Neutrophil (primary cell): Measurements from ENCODE around the gene PALLD.

Source experiments
- H3K27ac ChIP-seq: fragments of 200-600 bp; sonication (generic); 2 replicates; pipeline ENCODE4 v1.5.1; 2016; ENCODE audit warnings: mild to moderate bottlenecking, moderate library complexity
- H3K27me3 ChIP-seq: fragments of 200-600 bp; sonication (generic); 2 replicates; pipeline ENCODE4 v1.6.0; 2016; ENCODE audit warnings: mild to moderate bottlenecking
- H3K36me3 ChIP-seq: fragments of 200-600 bp; sonication (generic); 2 replicates; pipeline ENCODE4 v1.5.1; 2017
- H3K4me1 ChIP-seq, 2 experiments: fragments of 200-600 bp in 1 of 2; sonication (generic) in 1 of 2; 1 replicate in 1 of 2; 2 replicates in 1 of 2; pipeline versions ENCODE4 v1.5.1 to v1.6.1; 2013 to 2016; ENCODE audit warnings: low read depth in 1 of 2, low read length in 1 of 2, mild to moderate bottlenecking in 1 of 2, moderate library complexity in 1 of 2; ENCODE audit not compliant: control insufficient read depth in 1 of 2, insufficient read depth in 1 of 2
- H3K4me3 ChIP-seq, 2 experiments: fragments of 200-600 bp in 1 of 2; sonication (generic) in 1 of 2; 1 replicate in 1 of 2; 2 replicates in 1 of 2; pipeline ENCODE4 v1.5.1; 2013 to 2016; ENCODE audit warnings: low read depth in 1 of 2, low read length in 1 of 2, mild to moderate bottlenecking in 1 of 2, moderate library complexity in 1 of 2
- H3K9me3 ChIP-seq: fragments of 200-600 bp; sonication (generic); 2 replicates; pipeline ENCODE4 v1.5.1; 2016
- TF ChIP-seq, protein P1 (sequence below): fragments of 200-600 bp; sonication (generic); IDR thresholded peaks from 2 replicates; pipeline ENCODE4 v1.5.1; 2016; ENCODE audit warnings: antibody characterized with exemption

Gene PALLD

DNA sequence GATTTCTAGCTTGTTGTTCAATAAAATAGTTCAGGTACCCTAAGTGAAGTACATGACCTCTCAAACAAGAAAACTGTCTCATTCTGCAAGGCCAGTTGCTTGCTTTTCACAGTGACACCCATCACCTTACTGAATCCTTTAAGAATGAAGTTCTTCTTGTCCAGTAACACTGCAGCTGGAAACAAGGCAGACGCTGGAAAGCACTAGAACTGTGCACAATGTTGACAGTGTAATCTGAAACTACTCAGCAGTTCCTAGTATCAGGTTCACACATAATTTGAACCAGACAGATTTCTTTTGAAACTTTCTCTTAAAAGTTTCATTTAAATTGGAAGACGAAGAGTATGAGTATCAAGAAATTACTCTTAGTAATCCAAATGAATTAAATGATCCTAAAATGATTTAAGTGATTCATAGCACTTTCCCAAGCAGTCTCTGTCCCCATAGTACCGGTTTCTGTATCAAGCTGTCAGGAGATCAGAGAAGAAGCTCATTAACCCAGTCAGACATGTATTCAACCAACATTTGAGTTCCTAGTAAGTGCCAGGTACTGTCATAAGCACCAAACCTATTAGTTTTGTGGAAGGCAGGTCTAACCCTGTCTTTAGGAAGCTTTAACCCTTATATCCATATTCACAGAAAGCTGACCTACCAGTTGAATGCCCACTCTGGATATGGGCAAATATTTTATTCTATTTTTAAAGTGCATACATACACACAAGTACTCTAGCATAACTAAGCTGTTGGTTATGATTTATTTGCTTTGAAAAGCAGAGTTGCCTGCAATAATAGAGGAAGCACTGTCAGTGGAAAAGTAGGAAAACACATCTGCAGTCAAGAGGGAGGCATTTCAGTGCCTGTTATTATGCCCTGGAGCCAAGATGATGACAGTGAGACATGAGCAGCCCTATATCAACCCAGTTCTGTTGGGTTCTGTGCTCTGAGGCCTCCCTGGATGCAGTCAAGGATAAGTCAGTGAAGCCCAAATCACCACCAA is 63.6 kb downstream of the PALLD start:
- H3K9me3 ChIP-seq = no peaks in the 10 kb centered on the region
- H3K27me3 ChIP-seq = no peaks in the 10 kb centered on the region
- no peak overlapping the region for H3K27ac ChIP-seq
- no peaks in the 10 kb centered on the region for H3K4me1 ChIP-seq
- TF ChIP-seq, protein P1, sequence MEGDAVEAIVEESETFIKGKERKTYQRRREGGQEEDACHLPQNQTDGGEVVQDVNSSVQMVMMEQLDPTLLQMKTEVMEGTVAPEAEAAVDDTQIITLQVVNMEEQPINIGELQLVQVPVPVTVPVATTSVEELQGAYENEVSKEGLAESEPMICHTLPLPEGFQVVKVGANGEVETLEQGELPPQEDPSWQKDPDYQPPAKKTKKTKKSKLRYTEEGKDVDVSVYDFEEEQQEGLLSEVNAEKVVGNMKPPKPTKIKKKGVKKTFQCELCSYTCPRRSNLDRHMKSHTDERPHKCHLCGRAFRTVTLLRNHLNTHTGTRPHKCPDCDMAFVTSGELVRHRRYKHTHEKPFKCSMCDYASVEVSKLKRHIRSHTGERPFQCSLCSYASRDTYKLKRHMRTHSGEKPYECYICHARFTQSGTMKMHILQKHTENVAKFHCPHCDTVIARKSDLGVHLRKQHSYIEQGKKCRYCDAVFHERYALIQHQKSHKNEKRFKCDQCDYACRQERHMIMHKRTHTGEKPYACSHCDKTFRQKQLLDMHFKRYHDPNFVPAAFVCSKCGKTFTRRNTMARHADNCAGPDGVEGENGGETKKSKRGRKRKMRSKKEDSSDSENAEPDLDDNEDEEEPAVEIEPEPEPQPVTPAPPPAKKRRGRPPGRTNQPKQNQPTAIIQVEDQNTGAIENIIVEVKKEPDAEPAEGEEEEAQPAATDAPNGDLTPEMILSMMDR = no peak
- no peaks in the 10 kb centered on the region for H3K36me3 ChIP-seq
- H3K4me3 ChIP-seq = no peak overlapping the region

DNA sequence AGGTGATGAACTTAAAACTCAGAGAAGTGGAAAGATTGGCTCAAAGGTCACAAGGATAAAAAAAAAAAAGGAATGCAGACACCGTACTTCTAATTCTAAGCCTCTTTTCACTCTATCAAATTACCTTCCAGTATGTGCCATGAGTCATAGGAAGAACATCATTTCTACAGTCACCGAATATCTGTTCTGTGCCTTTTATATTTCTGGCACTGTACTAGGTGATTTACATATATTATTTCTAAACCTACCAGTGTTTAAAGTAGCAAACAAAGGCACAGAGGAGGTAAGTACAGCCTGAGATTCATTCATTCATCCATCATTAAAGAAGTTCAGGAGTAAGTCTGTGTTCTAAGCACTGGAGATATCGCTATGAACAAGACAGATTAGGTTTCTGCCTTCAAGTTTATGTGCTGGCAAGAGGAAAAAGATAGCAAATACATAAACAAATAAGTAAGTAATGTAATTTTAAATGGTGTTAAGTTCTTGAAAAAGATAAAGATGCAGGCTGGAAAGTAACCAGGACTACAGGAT is 65.3 kb downstream of the PALLD start:
- H3K27me3 ChIP-seq = no peaks in the 10 kb centered on the region
- H3K36me3 ChIP-seq = no peaks in the 10 kb centered on the region
- no peak overlapping the region for H3K27ac ChIP-seq
- no peaks in the 10 kb centered on the region for H3K4me1 ChIP-seq
- TF ChIP-seq, protein P1 = no peak
- H3K4me3 ChIP-seq = no peak overlapping the region
- no peaks in the 10 kb centered on the region for H3K9me3 ChIP-seq

DNA sequence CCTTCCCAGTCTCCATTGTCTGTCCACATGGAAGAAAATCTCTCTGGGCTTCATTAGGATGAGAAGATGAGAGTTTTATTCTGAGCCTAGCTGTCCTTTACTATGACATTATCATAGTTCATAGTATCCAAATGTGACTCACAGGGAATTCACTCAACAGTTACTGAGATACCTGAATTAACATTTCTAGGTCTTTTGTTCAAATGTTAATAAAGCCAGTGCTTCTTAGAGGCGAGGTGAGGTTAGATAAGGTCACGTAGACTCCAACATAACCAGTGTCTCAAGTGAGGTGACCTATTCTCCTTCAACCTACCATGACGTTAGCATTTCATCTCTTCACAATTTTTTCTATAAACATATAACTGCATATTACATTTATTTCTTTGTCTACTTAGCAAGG is 67.2 kb downstream of the PALLD start:
- Histone ChIP-seq H3K9me3 (no peaks in the 10 kb centered on the region), H3K27ac (no peak overlapping the region), H3K36me3 (no peaks in the 10 kb centered on the region), H3K4me3 (no peak overlapping the region), H3K27me3 (no peaks in the 10 kb centered on the region), H3K4me1 (no peaks in the 10 kb centered on the region)
- TF ChIP-seq, protein P1 = no peak

DNA sequence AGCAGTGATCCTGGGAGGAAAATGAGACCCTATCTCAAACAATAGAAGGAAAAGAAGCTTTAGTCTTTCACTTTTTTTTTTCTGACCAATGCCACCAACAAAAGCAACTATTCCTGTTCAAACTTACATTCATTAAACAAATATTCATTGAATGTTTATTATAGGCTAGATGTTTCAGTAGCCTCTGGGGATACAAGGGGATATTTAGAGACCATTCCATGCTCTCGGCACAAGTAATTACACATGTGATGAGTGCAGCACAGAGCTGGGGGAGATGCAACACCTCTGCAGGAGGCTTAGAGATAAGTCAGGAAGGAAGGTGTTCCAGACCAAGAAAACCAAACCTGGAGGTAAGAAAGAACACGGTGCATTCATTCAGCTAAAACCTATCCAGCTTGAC is 68.3 kb downstream of the PALLD start:
- Histone ChIP-seq H3K27me3 (no peaks in the 10 kb centered on the region), H3K27ac (no peak overlapping the region), H3K4me1 (no peaks in the 10 kb centered on the region), H3K36me3 (no peaks in the 10 kb centered on the region), H3K9me3 (no peaks in the 10 kb centered on the region), H3K4me3 (no peak overlapping the region)
- TF ChIP-seq, protein P1 = no peak

DNA sequence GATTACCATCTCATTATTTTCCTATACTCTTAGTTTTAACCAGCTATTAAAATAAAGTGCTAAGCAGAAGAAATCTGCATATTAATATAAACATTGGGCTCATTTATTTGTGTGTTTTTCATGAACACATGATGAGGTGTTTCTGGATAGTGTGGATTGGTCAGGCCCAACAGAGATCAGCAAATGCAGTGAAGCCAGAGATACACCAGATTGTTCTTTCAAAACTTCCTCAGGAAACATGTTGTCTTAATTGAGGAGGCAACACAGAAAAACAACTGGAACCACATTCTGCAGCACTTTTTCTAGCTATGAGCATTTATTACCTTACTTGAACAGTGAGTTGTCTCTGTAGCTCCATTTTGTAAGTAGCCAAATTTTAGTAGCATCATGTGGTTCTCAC is 69.9 kb downstream of the PALLD start:
- Histone ChIP-seq H3K4me1 (no peaks in the 10 kb centered on the region), H3K27me3 (no peaks in the 10 kb centered on the region), H3K9me3 (no peaks in the 10 kb centered on the region), H3K36me3 (no peaks in the 10 kb centered on the region), H3K27ac (no peak overlapping the region), H3K4me3 (no peak overlapping the region)
- TF ChIP-seq, protein P1 = no peak
